NCI-H146 treated with DMSO at 0.1 percent for 48 hours (cell line): Measurements from ENCODE around the gene HERC2.

Experiments used
- DNase-seq: peaks from one replicate; lab custom pipeline; 2025; ENCODE audit not compliant: unreplicated experiment; lab: John Stamatoyannopoulos, UW

The HERC2 gene

DNA sequence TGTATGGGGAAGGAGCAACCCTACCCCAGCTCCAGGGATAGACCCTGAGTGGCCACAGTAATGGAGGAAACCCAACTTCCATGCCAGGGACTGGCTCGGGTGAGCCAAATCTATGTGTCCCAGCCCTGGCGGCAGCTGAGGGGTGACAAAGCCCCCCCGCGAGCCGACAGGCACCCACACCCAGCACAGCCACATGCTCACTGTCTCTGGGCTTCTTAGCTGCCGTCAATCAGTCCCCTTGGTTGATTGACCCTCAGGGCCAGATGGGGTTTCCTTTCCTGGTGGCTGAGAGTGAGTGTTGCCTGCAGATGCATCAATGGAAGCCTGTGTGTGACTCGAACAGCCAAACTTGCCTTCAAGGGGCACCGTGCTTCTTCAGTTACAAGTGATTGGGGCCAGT lies 220.8 kb downstream of the HERC2 start:
- no peak for DNase-seq

DNA sequence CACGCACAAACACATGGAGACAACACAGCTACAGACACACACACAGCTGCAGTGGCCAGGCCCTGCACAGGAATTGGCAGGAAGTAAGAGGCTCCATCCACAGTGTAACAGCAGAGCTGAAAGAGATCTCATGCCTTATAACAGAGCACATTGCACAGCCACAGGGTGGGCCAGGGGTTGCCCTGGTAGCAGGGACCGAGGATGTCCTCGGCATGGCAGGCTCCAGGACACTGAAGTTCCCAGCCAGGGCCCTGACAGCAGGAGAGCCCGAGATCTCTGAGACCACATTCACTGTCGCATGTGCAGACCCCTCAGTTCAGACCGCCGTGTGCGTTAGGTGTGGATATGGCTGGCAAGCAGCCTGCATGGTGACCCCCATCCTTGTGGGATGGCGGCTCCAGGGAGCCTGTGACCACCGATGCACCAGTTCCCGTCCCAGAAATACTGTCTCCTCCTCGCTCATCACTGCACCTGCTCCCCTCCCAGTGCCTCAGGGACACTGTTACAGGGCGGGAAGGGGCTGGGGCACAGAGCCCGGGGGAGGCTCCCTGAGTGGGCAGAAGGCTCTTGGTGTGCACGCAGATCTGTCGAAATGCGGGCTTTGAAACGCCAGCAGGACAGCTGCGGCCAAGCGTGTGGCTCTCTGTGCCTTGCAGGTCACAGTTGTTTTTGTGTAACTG lies 221.3 kb downstream of the HERC2 start:
- no peak for DNase-seq

DNA sequence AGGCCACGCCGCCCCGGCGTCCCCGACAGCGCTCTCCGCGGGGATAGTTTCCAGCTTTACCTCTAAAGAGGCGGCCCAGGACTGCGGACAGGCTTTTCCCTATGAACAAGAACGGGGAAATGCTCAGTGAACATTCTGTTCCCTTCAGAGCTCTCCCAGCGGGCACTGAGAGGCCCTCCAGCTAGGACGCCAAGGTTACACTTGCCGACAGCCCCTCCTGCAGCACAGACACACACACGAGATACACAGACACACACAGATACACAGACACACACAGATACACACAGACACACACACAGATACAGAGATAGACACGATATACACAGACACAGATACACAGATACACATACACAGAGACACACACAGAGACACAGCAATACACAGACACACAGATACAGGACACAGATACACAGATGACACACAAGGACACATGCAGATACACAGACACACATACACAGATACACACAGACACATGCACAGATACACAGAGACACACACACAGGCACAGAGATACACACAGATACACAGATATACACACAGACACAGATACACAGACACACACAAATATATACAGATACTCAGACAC lies 222.3 kb downstream of the HERC2 start:
- DNase-seq, result no peak

DNA sequence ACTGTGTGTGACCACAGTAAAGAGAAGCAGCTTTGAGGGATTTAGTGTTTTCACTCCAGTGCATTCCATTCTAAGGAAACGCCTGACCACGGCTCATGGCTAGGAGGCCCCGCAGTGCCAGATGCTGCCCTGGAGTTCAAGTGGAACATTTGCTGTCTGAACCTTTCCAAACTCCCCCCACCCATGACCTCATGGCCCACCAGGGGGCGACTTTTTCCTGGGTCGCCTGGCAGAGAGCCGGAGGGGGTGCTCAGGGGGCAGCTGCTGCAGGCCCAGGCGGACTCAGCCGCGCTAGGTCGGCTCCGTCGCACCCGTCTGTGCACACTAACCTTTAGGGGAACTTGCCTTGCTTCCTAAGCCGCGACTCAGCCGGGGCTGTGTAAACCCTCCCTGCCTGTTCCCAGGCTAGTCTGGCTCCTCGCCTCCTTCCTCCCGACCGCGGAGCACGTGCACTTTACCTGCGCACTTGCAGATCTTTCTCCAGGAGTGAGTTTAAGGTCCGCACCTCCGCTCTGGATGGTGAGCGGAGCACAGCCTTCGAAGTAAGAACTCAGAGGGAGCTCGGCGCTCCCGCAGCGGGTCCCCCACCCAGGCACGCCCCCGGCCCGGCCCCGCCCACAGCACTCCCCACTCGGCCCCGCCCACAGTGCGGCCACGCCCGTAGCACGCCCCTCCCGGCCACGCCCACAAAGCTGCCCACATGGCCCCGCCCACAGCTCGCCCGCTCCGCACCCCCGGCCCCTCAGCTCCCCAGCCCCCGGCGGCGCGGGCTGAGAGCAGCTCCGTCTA lies 223.0 kb downstream of the HERC2 start, which contains the start of gene OCA2:
OCA2 (minus strand) TSS at position 550 of the 789 bp plus-strand sequence. CDS start 17,441 bp downstream, outside the sequence.
- DNase-seq, result peak; percentile 51

DNA sequence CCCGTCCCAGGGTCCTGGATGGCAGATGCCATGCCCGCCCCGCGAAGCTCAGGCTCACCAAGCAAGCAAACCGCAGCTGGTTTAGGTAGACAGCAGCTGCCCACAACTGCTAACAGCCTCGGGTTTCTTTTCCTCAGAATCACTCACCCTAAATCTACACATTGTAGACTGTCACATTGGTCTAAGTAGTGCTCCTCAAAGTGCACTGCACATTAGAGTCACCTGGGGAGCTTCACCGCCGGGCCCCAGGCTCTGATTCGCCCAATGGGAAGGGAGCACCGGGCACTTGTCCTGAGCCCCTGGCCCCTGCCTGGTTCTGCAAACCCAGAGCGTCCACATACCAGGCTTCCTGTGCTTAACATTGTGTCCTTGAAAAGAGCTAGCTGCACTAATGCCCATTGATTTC lies 223.6 kb downstream of the HERC2 start:
- no peak for DNase-seq

DNA sequence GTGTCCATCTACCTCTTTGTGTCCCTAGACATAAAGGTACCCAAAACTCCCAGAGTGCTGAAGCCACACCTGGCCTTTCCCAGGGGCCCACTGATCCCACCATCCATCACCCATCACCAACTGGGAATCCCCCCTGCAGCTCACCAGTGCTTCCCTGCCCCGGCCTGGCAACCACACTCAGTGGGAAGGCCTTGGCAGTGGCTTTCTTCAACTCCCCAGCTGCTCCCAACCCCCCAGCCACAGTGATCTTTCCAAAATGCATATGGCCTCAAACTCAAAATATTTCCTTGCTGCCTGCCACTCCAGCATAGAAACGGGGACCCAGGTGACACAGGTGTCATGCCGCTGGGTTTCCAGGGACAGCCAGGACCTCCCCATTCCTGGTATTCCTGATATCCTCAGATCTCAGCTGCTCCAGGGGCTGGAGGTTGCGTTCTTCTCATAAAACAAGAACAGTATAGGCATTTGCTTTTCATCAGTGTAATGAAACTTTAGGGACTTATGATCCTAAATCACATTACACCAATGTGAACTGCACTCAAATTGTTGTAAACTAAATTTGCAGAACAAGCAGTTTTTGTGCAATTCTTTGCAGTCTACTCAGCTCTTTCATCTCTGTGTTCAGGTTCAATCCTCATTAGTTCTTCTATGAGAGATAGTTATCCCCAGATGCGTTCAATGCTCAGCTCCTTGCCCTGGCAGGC lies 224.2 kb downstream of the HERC2 start:
- DNase-seq, result no peak

DNA sequence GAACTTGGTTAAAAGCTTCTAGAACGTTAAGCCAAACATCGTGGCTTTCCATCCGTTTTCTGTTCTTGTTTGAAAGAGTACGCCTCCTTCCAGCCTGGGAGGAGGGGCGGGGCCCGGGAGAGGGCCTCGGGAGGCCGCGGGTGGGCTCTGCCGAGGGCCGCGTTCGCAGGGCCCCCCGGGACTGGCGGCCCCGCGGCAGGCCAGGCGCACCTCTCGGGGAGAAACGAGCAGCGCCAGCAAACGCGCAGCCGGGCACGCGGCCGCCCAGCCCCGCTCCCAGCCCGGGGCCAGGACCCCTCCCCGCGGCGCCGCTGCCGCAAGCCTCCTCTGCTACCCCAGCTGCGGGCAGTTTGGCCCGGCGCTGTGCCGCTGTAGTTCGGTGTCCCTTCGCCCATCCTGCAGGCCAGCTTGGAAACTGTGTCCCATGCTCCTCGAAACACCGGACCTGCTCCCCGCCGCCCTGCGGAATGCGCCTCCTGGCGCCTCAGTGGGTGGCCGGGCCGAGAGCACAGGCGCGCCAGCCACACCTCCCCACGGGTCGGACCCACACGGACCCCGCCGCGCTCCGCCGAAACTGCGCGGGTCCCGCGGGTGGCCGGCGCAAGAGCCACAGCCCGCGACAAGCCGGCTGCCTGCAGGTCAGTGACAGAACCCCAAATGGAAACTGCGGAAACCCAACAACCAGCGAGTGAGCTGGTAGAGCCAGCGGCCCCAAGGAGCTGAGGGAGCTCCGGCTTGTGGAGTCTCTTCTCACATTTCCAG lies 225.1 kb downstream of the HERC2 start:
- no peak for DNase-seq

DNA sequence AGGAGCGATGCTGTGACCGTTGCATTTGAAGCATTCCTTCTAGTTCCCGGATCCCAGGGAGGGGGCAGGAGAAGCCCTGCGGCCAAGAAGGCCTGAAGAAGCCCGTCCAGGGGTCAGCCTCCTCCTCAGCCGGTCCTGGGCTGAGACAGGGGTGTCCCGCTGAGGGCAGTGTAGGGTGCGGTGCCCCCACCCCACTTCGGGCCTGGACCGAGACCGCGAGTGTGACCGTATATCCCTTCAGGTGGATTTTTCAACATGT lies 225.6 kb downstream of the HERC2 start:
- no peak for DNase-seq

DNA sequence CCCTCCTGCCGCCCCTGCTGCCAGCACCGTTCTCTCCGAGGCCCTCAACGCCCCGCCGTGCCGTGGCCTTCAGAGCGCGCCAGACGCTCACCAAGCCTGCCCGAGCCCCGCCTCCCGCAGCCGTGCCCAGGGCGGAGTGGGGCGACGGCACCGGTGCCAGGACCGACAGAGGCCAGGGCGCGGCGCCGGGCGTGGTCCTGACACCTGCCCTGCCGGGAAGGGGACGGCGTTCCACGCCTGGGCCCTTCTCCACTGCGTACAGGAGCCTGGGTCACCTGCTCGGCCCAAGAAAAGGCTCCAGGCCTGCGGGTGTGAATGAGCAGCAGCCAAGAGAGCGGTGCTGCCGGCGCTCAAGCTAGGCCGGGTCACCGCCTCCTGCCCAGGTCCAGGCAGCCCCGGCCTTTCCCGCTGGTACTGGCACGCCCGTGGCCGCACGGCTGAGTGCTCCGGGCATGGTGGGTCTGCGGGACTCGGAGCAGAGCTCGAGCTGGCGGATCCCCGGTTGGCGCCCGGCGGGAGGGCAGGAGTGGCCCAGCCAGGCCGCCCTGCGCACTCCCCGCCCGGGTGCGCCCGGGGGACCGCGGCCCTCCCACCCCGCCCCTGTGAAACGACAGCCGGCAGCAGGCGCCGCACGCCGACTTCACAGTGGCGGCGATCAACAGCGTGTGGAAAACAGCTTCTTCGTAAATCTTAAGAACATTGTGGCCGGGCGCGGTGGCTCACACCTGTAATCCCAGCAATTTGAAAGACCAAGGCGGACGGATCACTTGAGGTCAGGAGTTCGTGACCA lies 227.1 kb downstream of the HERC2 start:
- DNase-seq, result no peak

DNA sequence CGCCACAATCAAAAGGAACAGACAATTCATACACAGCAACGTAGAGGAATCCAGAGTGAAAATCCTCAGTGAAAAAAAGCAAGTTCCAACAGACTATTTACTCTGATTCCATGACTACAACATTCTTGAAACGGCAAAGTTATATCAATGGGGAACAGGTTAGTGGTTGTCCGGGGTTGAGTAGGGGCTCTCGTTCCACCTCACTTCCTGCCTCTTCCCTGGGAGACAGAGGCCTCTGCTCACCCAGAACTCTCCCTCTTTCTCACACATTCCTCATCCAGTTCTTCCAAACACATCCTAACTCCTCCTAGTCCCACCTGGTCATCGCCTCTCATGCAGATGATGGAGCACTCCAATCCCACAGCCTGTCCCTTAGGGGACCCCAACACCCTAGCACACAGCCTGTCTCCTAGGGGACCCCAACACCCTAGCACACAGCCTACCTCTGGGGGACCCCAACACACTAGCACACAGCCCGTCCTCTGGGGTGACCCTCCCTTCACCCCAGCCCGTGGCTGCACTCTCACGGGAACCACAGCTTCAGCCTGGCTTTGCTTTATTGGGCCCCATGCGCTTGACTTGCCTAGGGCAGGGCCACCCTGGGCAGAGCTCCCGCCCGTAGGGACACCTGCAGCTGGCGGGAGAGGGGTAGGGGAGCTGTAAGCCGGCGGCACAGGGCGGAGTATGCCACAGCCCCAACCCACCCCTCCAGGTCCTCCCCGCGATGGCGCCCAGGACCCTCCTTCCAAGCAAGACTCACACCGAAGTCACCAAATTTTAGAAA lies 228.0 kb downstream of the HERC2 start:
- peak; percentile 2 for DNase-seq

DNA sequence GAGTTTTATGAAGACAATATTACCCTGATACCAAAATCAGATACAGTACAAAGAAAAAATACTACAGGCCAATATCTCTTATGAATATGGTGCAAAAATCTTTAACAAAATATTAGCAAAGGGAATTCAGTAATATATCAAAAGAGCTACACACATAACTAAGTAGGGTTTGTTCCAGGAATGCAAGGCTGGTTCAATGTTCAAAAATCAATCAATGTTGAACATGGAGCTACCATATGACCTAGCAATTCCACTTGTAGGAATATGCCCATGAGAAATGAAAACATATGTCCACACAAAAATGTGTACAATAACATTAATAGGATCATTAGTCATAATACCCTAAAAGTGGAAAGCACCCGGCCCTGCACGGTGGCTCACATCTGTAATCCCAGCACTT lies 230.7 kb downstream of the HERC2 start:
- no peak for DNase-seq

DNA sequence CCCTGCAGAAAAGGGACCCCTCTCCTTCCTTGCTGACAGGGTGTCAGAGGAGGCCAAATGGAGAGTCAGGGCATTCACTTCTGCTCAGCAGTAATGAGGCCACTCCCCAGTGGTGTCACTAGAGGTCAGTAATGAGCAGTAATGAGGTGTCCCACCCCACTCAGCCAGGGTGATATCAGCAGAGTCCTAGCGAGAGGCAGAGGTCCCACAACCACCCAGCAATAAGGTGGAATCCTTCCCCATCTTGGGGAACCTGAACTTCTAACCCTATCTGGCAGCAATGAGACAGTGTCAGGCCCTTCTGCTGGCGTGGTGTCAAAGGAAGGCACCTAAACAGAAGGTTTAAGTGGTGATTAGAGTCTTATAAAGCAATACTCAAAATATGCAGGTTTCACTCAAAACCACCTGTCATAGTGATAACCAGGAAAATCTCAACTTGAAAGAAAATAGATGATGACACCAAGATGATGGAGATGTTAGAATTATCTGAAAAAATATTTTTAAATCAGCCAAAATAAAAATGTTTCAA lies 235.7 kb downstream of the HERC2 start:
- no peak for DNase-seq

DNA sequence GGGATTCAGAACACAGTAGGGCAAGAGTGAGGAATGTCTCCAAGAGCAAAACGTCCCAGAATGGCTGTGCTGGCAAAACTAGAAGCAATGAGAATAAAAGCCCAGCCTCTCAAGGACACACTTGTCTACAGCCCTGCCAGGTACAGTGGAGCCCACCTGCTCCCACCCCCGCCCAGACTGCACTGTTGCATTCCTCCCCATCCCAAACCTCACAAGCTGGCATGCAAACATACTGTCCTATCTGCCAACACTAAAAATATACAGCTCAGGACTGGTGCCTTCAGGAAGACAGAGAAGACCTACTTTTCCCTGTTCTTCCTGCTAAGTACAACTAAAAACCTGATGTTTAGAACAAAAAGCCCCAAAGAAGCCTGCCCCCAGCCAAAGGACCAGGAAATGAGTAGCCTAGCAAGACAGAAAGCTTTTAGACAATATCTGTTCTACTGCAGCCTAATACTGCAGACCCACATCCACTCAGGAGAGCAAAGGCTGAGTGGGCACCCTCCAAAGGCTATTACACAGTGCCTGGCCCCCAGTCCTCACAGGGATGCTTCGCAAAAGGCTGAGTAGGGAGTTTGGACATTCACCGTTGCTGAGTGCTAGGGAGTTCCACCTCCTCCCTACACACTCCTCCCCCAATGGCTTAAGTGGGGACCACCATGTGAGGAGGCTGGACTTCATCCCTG lies 236.3 kb downstream of the HERC2 start:
- DNase-seq, result no peak

DNA sequence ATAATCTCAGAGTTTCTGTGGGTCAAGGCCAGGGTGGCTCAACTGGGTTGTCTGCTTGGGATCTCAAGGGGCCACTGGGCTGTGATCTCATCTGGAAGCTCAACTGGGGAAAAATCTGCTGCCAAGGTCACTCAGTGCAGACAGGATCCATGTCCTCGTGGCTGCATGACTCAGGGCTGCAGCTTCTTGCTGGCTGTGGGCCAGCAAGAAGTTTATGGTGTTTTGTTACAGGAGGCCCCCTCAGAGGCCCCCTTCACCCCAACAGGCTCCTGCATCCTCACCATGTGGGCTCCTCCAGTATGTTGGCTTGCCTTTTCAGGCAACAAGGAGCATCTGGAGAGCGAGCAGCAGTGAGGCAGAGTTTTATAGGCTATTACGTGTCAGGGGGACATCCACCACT lies 237.4 kb downstream of the HERC2 start:
- no peak for DNase-seq

DNA sequence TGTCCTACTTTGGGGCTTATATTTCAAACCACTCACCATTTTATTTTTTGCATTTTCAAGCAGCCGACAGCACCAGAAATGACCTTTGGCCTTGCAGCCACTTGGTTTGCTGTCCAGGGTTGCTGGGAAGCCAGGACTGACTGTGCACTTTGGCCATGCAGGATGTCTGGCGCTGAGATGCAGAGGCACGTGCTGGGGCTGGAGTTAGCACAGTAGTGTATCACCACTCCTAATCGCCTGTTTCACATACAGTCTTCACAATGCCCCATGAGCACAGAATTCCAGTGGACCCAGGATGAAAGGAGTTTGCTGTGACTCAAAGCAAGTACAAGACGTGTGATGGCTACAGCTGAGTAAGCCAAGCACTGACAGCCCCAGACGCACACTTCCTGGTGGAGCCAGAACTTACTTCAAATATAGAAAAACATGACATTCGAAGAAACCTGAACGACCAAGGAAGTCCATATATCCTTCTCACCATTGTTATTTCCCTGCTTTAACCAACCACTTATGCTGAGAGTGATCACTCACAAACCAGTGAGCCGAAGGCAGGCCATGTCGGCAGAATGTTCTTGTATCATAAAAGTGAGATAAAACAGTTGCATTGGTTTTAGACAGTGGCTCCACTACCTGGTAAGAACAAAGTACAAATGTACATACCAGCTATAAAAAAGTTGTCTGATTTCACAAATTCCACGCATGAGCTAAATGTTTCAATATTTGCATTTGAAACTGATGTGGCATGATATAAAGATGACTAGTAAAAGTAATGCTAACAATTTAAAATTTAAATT lies 238.9 kb downstream of the HERC2 start:
- DNase-seq, result no peak

DNA sequence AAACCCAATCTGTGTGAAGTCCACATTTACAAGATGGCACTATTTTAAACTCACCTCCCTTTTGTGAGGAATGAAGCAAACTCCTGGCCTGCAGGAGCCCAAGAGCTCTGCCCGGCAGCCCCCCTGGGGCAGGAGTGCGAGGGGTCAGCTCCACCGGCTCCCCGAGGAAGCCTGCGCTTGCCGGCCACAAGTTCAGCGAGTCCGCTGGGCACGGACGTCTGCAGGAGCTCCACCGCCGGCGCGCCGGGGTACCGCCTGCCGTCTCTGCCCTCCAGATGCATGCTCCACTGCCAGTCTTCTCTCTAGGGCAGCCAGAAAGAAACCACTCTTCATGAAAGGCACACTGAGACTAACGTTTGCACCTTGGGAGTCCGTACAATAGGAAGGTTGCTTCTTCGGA lies 240.4 kb downstream of the HERC2 start:
- no peak for DNase-seq

DNA sequence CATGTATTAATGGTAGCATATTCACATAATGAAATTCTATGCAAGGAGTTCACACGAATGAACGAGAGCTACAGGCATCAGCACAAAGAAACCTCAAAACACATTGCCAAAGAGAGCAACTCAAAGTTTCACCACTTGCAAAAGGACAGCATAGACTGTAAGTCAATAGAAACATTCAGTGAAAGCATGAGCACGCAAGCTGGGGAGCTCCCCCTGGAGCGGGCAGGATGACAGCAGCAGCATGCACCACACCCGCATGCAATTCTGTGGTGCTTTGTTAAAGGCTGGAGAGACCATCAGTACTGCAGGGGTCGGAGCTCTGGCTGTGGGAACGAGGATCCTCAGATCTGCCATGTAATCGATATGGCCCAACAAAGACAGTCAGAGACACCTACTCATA lies 241.6 kb downstream of the HERC2 start:
- DNase-seq, result peak; percentile 7
